ENCODE data around the gene FCRL3.

The FCRL3 gene

DNA sequence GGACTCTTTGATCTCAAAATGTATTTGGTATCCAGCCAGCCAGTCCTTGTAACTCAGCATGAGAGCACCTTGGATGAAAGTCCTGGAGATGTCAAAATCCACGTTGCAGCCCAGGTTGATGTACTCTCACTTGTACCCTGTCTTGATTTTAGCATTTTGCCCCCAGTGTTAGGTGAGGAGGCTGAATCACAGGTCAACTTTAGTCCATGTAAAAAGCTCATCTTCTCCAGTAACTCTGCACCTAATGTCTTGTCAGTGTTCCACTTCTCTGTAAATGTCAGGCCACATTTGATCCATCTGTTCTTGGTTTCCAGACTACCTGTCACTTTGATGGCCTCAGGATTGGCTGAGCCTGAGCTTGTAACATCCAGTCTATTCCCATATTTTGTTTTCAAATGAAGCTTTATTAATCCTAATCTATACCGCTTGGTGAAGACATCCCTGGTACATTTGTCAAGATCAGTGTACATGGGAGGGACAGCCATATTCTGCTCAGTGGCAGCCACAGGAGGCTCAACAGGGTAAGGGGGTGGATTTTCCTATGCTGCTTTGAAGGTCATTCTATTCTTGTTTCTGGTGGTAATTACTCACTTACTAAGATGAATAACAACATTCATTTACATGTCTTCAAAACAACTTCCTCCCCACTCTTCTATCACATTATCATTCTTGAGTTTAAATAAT, 24.1 kb upstream of the FCRL3 start:
- DNase-seq (ENCODE audit: low read depth in 2 of 2): no peak
- TF ChIP-seq, protein P1, sequence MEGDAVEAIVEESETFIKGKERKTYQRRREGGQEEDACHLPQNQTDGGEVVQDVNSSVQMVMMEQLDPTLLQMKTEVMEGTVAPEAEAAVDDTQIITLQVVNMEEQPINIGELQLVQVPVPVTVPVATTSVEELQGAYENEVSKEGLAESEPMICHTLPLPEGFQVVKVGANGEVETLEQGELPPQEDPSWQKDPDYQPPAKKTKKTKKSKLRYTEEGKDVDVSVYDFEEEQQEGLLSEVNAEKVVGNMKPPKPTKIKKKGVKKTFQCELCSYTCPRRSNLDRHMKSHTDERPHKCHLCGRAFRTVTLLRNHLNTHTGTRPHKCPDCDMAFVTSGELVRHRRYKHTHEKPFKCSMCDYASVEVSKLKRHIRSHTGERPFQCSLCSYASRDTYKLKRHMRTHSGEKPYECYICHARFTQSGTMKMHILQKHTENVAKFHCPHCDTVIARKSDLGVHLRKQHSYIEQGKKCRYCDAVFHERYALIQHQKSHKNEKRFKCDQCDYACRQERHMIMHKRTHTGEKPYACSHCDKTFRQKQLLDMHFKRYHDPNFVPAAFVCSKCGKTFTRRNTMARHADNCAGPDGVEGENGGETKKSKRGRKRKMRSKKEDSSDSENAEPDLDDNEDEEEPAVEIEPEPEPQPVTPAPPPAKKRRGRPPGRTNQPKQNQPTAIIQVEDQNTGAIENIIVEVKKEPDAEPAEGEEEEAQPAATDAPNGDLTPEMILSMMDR (IDR thresholded peaks at IDR 0.05; ENCODE audit: low read depth, low read length): no peak
- no peak overlapping the region for H3K4me3 ChIP-seq (replicated peaks in 1 of 2; ENCODE audit: low read depth in 2 of 2, low read length in 2 of 2)

DNA sequence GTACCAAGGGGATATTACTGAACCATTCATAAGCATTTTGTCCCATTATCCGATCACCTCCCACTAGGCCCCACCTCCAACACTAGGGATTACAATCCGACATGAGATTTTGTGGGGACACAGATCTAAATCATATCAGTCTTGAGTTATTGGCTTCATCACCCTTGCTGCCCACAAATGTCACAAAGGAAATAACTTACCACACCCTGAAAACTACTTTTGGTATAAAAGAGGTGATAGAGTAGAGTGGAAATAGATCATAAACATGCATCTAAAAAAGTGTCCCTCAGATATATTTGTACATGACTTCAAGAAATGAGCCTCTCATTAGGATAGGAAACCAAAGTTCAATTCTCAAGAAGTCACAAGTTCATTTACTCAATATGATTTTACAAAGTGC, 22.6 kb upstream of the FCRL3 start:
- no peak for DNase-seq (ENCODE audit: low read depth in 2 of 2)
- TF ChIP-seq, protein P1 (IDR thresholded peaks at IDR 0.05; ENCODE audit: low read depth, low read length): no peak

DNA sequence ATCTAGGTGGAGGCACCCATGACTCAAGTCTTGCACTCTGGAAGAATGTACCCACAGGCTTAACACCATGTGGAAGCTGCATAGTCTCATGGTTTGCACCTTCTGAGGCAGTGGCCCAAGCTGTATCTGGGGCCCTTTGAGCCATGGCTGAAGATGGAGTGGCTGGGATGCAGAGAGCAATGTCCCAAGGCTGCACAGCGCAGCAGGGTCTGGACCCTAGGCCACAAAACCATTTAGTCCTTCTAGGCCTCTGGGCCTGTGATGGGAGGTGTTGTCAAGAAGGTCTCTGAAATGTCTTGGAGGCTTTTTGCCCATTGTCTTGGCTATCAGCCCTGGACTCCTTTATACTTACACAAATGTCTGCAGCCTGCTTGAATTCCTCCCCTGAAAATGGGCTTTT, 21.4 kb upstream of the FCRL3 start:
- no peak overlapping the region for H3K4me3 ChIP-seq (replicated peaks in 1 of 2; ENCODE audit: low read depth in 2 of 2, low read length in 2 of 2)
- TF ChIP-seq, protein P1 (IDR thresholded peaks at IDR 0.05; ENCODE audit: low read depth, low read length): no peak
- DNase-seq (ENCODE audit: low read depth in 2 of 2): no peak

More for the DNA sequence above, 22.6 kb upstream of the FCRL3 start:
- no peak overlapping the region for H3K4me3 ChIP-seq (replicated peaks in 1 of 2; ENCODE audit: low read depth in 2 of 2, low read length in 2 of 2)

DNA sequence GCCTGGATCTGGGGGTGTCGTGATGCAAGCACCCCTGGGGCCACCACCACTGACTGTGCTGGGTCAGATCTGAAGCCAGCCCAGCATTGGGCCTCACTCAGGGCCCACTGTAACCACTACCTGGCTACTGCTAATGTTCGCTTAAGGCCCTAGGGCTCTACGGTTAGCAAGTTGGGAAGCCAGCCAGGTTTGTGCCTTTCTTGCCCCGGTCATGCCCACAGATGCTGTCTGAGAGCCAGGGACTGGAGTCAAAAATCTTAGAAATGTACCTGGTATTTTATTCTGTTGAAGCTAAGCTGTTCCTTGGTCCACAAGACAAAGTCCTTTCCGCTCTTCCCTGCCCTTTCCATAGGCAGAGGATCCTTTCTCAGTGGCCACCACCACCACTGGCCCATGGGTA, 15.2 kb upstream of the FCRL3 start:
- no peak for DNase-seq (ENCODE audit: low read depth in 2 of 2)
- TF ChIP-seq, protein P1 (IDR thresholded peaks at IDR 0.05; ENCODE audit: low read depth, low read length): no peak
- no peak overlapping the region for H3K4me3 ChIP-seq (replicated peaks in 1 of 2; ENCODE audit: low read depth in 2 of 2, low read length in 2 of 2)

DNA sequence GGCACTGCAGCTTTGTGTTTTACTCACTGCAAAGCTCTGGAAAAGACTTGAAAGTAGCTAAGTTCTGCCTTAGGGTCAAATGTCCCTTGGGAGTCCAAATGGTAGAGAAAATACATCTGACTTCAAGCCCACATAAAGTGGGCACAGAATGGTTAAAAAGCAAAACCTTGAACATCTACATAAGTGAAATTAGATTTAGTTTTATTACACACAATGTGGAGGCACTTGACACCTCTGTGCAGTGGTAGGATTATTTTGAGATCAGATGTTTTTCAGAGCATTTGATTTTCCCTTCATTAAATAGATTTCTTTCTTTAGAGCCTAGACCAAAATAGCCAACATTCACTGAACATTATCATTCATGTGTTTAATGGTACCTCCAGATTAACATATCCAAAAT, 11.2 kb upstream of the FCRL3 start:
- no peak for DNase-seq (ENCODE audit: low read depth in 2 of 2)
- H3K4me3 ChIP-seq (replicated peaks in 1 of 2; ENCODE audit: low read depth in 2 of 2, low read length in 2 of 2): no peak overlapping the region
- TF ChIP-seq, protein P1 (IDR thresholded peaks at IDR 0.05; ENCODE audit: low read depth, low read length): no peak

DNA sequence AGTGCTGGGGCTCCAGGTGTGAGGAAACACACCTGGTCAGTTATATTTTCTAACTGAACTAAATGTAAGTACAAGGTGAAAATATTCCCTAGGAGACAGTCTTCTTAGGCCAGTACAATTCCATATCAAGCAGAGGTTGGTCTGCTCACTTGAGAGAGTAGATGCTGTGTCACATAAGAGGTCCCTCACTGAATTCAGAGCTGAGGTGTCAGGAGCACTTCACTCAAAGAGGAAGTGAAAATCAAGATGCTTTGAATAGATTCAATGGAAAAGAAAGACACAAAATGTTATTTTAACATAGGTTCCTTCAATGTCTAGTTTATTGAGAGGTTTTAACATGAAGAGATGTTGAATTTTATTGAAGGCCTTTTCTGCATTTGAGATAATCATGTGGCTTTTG, 4.3 kb upstream of the FCRL3 start:
- TF ChIP-seq, protein P1 (IDR thresholded peaks at IDR 0.05; ENCODE audit: low read depth, low read length): no peak
- no peak overlapping the region for H3K4me3 ChIP-seq (replicated peaks in 1 of 2; ENCODE audit: low read depth in 2 of 2, low read length in 2 of 2)
- DNase-seq (ENCODE audit: low read depth in 2 of 2): no peak

DNA sequence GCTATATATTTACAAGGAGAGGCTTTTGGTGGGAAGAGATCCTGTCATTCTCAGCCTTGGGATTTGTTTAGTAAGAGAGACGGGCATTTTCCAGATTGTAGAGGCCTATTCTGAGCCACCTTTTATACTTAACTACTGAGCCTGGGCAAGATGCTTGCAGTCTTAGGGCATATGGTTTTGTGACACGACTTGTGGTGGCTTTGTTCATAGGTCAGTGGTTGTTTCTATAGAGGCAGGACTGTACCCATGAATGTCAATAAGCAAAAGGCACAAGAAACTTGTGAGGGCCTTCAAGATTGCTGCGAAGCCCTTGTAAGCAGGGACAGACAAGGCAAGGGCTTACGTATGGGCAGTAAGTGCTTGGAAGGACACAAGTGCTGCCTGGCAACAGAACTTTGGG, 3.4 kb upstream of the FCRL3 start:
- TF ChIP-seq, protein P1 (IDR thresholded peaks at IDR 0.05; ENCODE audit: low read depth, low read length): no peak
- H3K4me3 ChIP-seq (replicated peaks in 1 of 2; ENCODE audit: low read depth in 2 of 2, low read length in 2 of 2): no peak overlapping the region
- no peak for DNase-seq (ENCODE audit: low read depth in 2 of 2)

All from cardiac fibroblast (primary cell).